ENCODE data around the gene LDB1.

LDB1 gene

GRCh38 chr10:102072673-102073527, 47.3 kb downstream of the LDB1 start:
- H3K9me2 ChIP-seq (replicated peaks; ENCODE audit: control insufficient read depth, low read length) = no peaks in the 10 kb centered on the region
- no peak overlapping the region for H3K4me3 ChIP-seq (ENCODE audit: low read length)
- H3F3A ChIP-seq (ENCODE audit: control insufficient read depth, insufficient read depth) = peaks cover 2% of the 10 kb centered on the region; the same call in 1 of the 2 replicates
- H3K27ac ChIP-seq (ENCODE audit: low read depth, low read length) = no peak overlapping the region
- no peak overlapping the region for H3K4me2 ChIP-seq (ENCODE audit: low read length)
- peaks cover 17% of the 10 kb centered on the region for H3K36me3 ChIP-seq (ENCODE audit: control insufficient read depth, low read length)
- H4K20me1 ChIP-seq (ENCODE audit: control insufficient read depth, insufficient read depth, low read depth, low read length) = peaks cover 6% of the 10 kb centered on the region
- no peaks in the 10 kb centered on the region for H3K9me3 ChIP-seq (ENCODE audit: control insufficient read depth, insufficient read depth, low read length)
- 0 out of 2 replicates have a peak, but pooled peaks cover 4% of the 10 kb centered on the region for H3K27me3 ChIP-seq (ENCODE audit: control insufficient read depth, low read length)
- H3K4me1 ChIP-seq (ENCODE audit: control insufficient read depth, low read length) = peaks cover 7% of the 10 kb centered on the region
- peak; percentile 94 for TF ChIP-seq CTCF (IDR thresholded peaks at IDR 0.05; ENCODE audit: low read depth, low read length, poor library complexity, severe bottlenecking)
- no peak for TF ChIP-seq EZH2phosphoT487 (IDR thresholded peaks at IDR 0.05; ENCODE audit: borderline replicate concordance, low read length)
- peaks cover 17% of the 10 kb centered on the region for H3K79me2 ChIP-seq (ENCODE audit: control insufficient read depth, low read length)

GRCh38 chr10:102069071-102069470, 51.1 kb downstream of the LDB1 start:
- Histone ChIP-seq H3K27me3 (ENCODE audit: control insufficient read depth, low read length) (no peaks in the 10 kb centered on the region), H3K4me2 (ENCODE audit: low read length) (no peak overlapping the region), H3K9me2 (replicated peaks; ENCODE audit: control insufficient read depth, low read length) (no peaks in the 10 kb centered on the region), H3K9me3 (ENCODE audit: control insufficient read depth, insufficient read depth, low read length) (no peaks in the 10 kb centered on the region), H4K20me1 (ENCODE audit: control insufficient read depth, insufficient read depth, low read depth, low read length) (peaks cover 11% of the 10 kb centered on the region), H3K36me3 (ENCODE audit: control insufficient read depth, low read length) (peaks cover 41% of the 10 kb centered on the region), H3F3A (ENCODE audit: control insufficient read depth, insufficient read depth) (peaks cover 2% of the 10 kb centered on the region; the same call in 1 of the 2 replicates), H3K4me1 (ENCODE audit: control insufficient read depth, low read length) (peaks cover 34% of the 10 kb centered on the region), H3K79me2 (ENCODE audit: control insufficient read depth, low read length) (peaks cover 45% of the 10 kb centered on the region), H3K27ac (ENCODE audit: low read depth, low read length) (no peak overlapping the region), H3K4me3 (ENCODE audit: low read length) (no peak overlapping the region)
- TF ChIP-seq CTCF (IDR thresholded peaks at IDR 0.05; ENCODE audit: low read depth, low read length, poor library complexity, severe bottlenecking) (no peak), EZH2phosphoT487 (IDR thresholded peaks at IDR 0.05; ENCODE audit: borderline replicate concordance, low read length) (no peak)

- H3F3A ChIP-seq (ENCODE audit: control insufficient read depth, insufficient read depth) = peaks cover under 1% of the 10 kb centered on the region; the same call in 1 of the 2 replicates
- no peaks in the 10 kb centered on the region for H3K9me3 ChIP-seq (ENCODE audit: control insufficient read depth, insufficient read depth, low read length)
- H3K79me2 ChIP-seq (ENCODE audit: control insufficient read depth, low read length) = peaks cover 45% of the 10 kb centered on the region
- H3K9me2 ChIP-seq (replicated peaks; ENCODE audit: control insufficient read depth, low read length) = no peaks in the 10 kb centered on the region
- TF ChIP-seq EZH2phosphoT487 (IDR thresholded peaks at IDR 0.05; ENCODE audit: borderline replicate concordance, low read length) (no peak), CTCF (IDR thresholded peaks at IDR 0.05; ENCODE audit: low read depth, low read length, poor library complexity, severe bottlenecking) (no peak)
- H3K4me3 ChIP-seq (ENCODE audit: low read length) = no peak overlapping the region
- no peaks in the 10 kb centered on the region for H3K27me3 ChIP-seq (ENCODE audit: control insufficient read depth, low read length)
- peaks cover 41% of the 10 kb centered on the region for H3K36me3 ChIP-seq (ENCODE audit: control insufficient read depth, low read length)
- peaks cover 35% of the 10 kb centered on the region for H3K4me1 ChIP-seq (ENCODE audit: control insufficient read depth, low read length)
- no peak overlapping the region for H3K4me2 ChIP-seq (ENCODE audit: low read length)
- H3K27ac ChIP-seq (ENCODE audit: low read depth, low read length) = no peak overlapping the region
- H4K20me1 ChIP-seq (ENCODE audit: control insufficient read depth, insufficient read depth, low read depth, low read length) = peaks cover 11% of the 10 kb centered on the region
Measured at GRCh38 chr10:102068216-102068615, 52.0 kb downstream of the LDB1 start.
